B cell (primary cell): Measurements from ENCODE around the gene MPI. TPM values are rescaled to one million over a fixed set of nuclear protein-coding genes. Genes with fewer than 3 reads are reported as not detected.

Experiments
- polyA plus RNA-seq: library from polyadenylated mRNA; depleted of rRNA; stranded (reverse); fragments of >200 nt; gene quantifications from 2 replicates; pipeline ENCODE4 v1.2.3, GENCODE V29; 2012
- small RNA-seq: library from RNA; depleted of rRNA; stranded (forward); fragments of <200 nt; gene quantifications from one replicate; pipeline ENCODE3, GENCODE V24; 2012; ENCODE audit warnings: low replicate concordance, low read depth; ENCODE audit not compliant: insufficient read length
- total RNA-seq, 2 donors: library from RNA; stranded (reverse); fragments of 120-200 nt in 1 of 2; gene quantifications; 1 replicate in 1 of 2; 2 replicates in 1 of 2; pipeline versions ENCODE4 v1.2.3 to v1.2.4, GENCODE V29; 2013 to 2022

MPI gene
- total and polyA plus RNA-seq, 2 donors (not counting 1 experiment from before 2014, with no cell fraction given), result 37.2 to 59.8 TPM

Small RNAs within 50 kb of the gene (small RNA-seq; reads per million reads assigned to genes)
- not detected for gene MIR6882

Other genes starting within 250 kb of the MPI start
- gene EDC3, start 194.0 kb upstream of the MPI start, total RNA-seq, result 47.8 and 55.4 TPM in 2 replicates
- gene EDC3, start 194.0 kb upstream of the MPI start, polyA plus RNA-seq, result 16.9 and 18.4 TPM in 2 replicates
- gene CYP1A1, start 164.5 kb upstream of the MPI start, total RNA-seq, result not detected in 2 replicates
- gene CYP1A1, start 164.5 kb upstream of the MPI start, polyA plus RNA-seq, result 0.24 and 0.25 TPM in 2 replicates
- not detected in 2 replicates for gene CYP1A2, start 141.2 kb upstream of the MPI start, total RNA-seq
- not detected in 2 replicates for gene CYP1A2, start 141.2 kb upstream of the MPI start, polyA plus RNA-seq
- 325 and 343 TPM in 2 replicates for gene CSK, start 108.0 kb upstream of the MPI start, total RNA-seq
- 637 and 651 TPM in 2 replicates for gene CSK, start 108.0 kb upstream of the MPI start, polyA plus RNA-seq
- 1.1 and 1.2 TPM in 2 replicates for gene LMAN1L, start 77.2 kb upstream of the MPI start, total RNA-seq
- 0.60 and 1.1 TPM in 2 replicates for gene LMAN1L, start 77.2 kb upstream of the MPI start, polyA plus RNA-seq
- 0.17 TPM in 1 of 2 replicates, not detected in the other for gene CPLX3, start 63.4 kb upstream of the MPI start, total RNA-seq
- 0.60 and 0.91 TPM in 2 replicates for gene CPLX3, start 63.4 kb upstream of the MPI start, polyA plus RNA-seq
- 51.1 and 55.9 TPM in 2 replicates for gene ULK3, start 46.9 kb upstream of the MPI start, total RNA-seq
- 73.0 and 108 TPM in 2 replicates for gene ULK3, start 46.9 kb upstream of the MPI start, polyA plus RNA-seq
- gene SCAMP2, start 16.7 kb upstream of the MPI start, total RNA-seq, result 105 and 111 TPM in 2 replicates
- gene SCAMP2, start 16.7 kb upstream of the MPI start, polyA plus RNA-seq, result 77.4 and 85.1 TPM in 2 replicates
- gene FAM219B, start 16.8 kb downstream of the MPI start, total RNA-seq, result 109 and 135 TPM in 2 replicates
- 50.6 and 80.2 TPM in 2 replicates for gene FAM219B, start 16.8 kb downstream of the MPI start, polyA plus RNA-seq
- gene COX5A, start 48.0 kb downstream of the MPI start, total RNA-seq, result 53.3 and 63.9 TPM in 2 replicates
- gene COX5A, start 48.0 kb downstream of the MPI start, polyA plus RNA-seq, result 65.2 and 77.3 TPM in 2 replicates
- gene RPP25, start 66.7 kb downstream of the MPI start, total RNA-seq, result 3.1 and 4.4 TPM in 2 replicates
- gene RPP25, start 66.7 kb downstream of the MPI start, polyA plus RNA-seq, result 0.49 and 0.92 TPM in 2 replicates
- gene SCAMP5, start 105.5 kb downstream of the MPI start, total RNA-seq, result 0.24 and 0.59 TPM in 2 replicates
- gene SCAMP5, start 105.5 kb downstream of the MPI start, polyA plus RNA-seq, result 0.71 and 3.4 TPM in 2 replicates
- 14.8 and 15.1 TPM in 2 replicates for gene PPCDC, start 133.5 kb downstream of the MPI start, total RNA-seq
- 7.9 and 19.7 TPM in 2 replicates for gene PPCDC, start 133.5 kb downstream of the MPI start, polyA plus RNA-seq